ENCODE measurements around the gene ACACA. TPM values are rescaled to one million over a fixed set of nuclear protein-coding genes. Genes with fewer than 3 reads are reported as not detected.

Gene ACACA
- polyA plus RNA-seq, 1 experiment = 57.9 TPM

DNA sequence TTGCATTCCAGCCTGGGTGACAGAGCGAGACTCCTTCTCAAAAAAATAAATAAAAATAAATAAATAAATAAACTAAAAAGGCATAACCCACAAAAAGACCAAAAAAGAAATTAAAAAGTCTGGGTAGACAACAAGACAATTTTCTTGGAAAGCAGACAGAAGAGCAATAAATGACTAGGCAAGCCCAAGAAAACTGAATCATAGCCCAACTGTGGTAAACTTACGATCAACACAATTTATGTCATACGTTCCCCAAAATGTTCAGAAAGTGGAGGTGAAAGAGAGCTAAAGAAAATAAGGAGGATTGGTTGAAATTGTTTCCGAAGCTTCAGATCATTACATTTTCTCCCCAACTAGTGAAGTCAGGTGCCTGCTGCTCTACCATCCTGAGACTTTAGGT is 62.1 kb downstream of the ACACA start:
- TF ChIP-seq, protein P1, sequence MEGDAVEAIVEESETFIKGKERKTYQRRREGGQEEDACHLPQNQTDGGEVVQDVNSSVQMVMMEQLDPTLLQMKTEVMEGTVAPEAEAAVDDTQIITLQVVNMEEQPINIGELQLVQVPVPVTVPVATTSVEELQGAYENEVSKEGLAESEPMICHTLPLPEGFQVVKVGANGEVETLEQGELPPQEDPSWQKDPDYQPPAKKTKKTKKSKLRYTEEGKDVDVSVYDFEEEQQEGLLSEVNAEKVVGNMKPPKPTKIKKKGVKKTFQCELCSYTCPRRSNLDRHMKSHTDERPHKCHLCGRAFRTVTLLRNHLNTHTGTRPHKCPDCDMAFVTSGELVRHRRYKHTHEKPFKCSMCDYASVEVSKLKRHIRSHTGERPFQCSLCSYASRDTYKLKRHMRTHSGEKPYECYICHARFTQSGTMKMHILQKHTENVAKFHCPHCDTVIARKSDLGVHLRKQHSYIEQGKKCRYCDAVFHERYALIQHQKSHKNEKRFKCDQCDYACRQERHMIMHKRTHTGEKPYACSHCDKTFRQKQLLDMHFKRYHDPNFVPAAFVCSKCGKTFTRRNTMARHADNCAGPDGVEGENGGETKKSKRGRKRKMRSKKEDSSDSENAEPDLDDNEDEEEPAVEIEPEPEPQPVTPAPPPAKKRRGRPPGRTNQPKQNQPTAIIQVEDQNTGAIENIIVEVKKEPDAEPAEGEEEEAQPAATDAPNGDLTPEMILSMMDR (IDR thresholded peaks at IDR 0.05; ENCODE audit: low read depth, low read length) = no peak
- Histone ChIP-seq H3K27ac (ENCODE audit: low read depth, low read length) (no peak overlapping the region), H3K27me3 (ENCODE audit: control insufficient read depth, insufficient read depth, low read length) (no peaks in the 10 kb centered on the region), H3K9me3 (ENCODE audit: control insufficient read depth, insufficient read depth, low read length) (peaks cover 7% of the 10 kb centered on the region; the same call in 1 of the 2 replicates), H3K4me3 (ENCODE audit: low read depth, low read length) (no peak overlapping the region)
- no peak for DNase-seq (ENCODE audit: low read depth, low spot score)
- POLR2A ChIA-PET = no interaction called here
- CTCF ChIA-PET = no interaction called here

DNA sequence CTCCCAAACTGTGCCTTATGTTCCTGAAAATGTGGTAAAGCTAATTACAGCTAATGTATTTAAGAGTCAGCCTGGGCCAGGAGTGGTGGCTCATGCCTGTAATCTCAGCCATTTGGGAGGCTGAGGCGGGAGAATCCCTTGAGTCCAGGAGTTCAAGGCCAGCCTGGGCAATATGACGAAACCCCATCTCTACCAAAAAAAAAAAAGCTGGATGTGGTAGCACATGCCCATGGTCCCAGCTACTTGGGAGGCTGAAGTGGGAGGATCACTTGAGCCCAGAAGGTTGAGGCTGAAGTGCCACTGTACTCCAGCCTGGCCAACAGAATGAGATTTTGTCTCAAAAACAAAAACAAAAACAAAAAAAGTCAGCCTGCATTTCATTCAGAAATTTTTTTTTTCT is 64.0 kb downstream of the ACACA start:
- ChIA-PET CTCF (interaction anchor here (0.6 to 1.5 kb wide), 3 partner anchors 10 to 31 kb away, joined by 4 to 6 read pairs (median 5); no protein-coding TSS in a partner anchor), POLR2A (interaction anchor here (0.6 kb wide), 1 partner anchor 266 kb away, joined by 4 read pairs; no protein-coding TSS in a partner anchor)
- no peaks in the 10 kb centered on the region for H3K27me3 ChIP-seq (ENCODE audit: control insufficient read depth, insufficient read depth, low read length)

DNA sequence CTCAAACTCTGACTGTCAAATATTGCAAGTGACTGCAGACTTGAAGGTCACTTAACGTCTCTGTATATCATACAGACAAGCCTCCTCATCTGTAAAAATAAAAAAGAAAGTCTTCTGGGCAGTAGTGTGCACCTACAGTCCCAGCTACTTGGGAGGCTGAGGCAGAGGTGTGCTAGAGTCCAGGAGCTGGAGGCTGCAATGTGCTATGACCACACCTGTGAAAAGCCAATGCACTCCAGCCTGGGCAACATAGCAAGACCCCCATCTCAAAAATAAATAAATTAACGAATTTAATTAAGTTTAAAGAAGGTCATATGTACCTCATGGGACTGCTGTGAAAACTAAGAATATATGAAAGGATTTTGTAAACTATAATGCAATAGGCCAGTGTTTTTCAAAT is 65.8 kb downstream of the ACACA start:
- TF ChIP-seq, protein P1 (IDR thresholded peaks at IDR 0.05; ENCODE audit: low read depth, low read length) = no peak
- H3K27me3 ChIP-seq (ENCODE audit: control insufficient read depth, insufficient read depth, low read length) = no peaks in the 10 kb centered on the region
- no peak overlapping the region for H3K4me3 ChIP-seq (ENCODE audit: low read depth, low read length)
- POLR2A ChIA-PET = no interaction called here
- no peak overlapping the region for H3K27ac ChIP-seq (ENCODE audit: low read depth, low read length)
- CTCF ChIA-PET = interaction anchor here (2.2 kb wide), 1 partner anchor 33 kb away, joined by 10 read pairs; no protein-coding TSS in a partner anchor
- no peaks in the 10 kb centered on the region for H3K9me3 ChIP-seq (ENCODE audit: control insufficient read depth, insufficient read depth, low read length)
- no peak for DNase-seq (ENCODE audit: low read depth, low spot score)

More for the DNA sequence above, 64.0 kb downstream of the ACACA start:
- TF ChIP-seq, protein P1 (IDR thresholded peaks at IDR 0.05; ENCODE audit: low read depth, low read length) = no peak
- no peak for DNase-seq (ENCODE audit: low read depth, low spot score)
- H3K9me3 ChIP-seq (ENCODE audit: control insufficient read depth, insufficient read depth, low read length) = peaks cover 7% of the 10 kb centered on the region; the same call in 1 of the 2 replicates
- H3K27ac ChIP-seq (ENCODE audit: low read depth, low read length) = no peak overlapping the region
- no peak overlapping the region for H3K4me3 ChIP-seq (ENCODE audit: low read depth, low read length)

DNA sequence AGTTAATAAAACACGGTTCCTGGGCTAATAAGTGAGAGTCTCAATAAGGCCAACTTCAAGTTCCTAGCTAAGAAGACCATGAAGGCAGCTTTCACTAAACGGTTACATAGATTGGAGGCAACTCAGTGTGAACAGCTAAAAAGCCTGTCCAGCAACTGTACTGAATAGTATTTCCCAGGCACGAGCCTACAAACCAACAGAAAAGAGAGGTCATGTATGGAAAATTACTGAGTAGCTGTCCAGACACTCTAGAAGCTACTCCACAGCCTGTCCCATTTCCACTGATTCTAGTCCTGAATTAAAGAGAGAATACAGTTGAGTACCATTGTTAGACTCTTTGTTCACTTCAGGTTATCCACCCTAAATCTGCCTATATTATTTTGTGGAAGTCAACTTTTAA is 67.3 kb downstream of the ACACA start:
- no peak for DNase-seq (ENCODE audit: low read depth, low spot score)
- POLR2A ChIA-PET = no interaction called here

DNA sequence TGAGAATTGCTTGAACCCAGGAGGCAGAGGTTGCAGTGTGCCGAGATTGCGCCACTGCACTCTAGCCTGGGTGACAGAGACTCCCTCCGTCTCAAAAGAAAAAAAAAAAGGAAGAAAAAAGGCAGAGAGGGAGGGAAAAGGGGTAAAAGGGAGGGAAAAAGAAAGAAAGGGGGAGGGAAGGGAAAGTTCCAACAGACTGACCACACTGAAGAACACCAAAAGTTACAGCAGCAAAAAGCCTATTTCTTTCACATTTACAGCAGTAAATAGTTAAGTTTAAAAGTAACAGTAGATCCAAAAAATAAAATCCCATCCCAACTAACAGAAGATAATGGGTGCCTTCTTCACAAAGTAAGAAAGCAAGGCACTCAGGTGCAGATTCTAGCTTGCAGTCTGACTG is 67.8 kb downstream of the ACACA start:
- Histone ChIP-seq H3K9me3 (ENCODE audit: control insufficient read depth, insufficient read depth, low read length) (no peaks in the 10 kb centered on the region), H3K27ac (ENCODE audit: low read depth, low read length) (no peak overlapping the region), H3K27me3 (ENCODE audit: control insufficient read depth, insufficient read depth, low read length) (no peaks in the 10 kb centered on the region), H3K4me3 (ENCODE audit: low read depth, low read length) (no peak overlapping the region)
- no peak for DNase-seq (ENCODE audit: low read depth, low spot score)
- CTCF ChIA-PET = interaction anchor here (2.2 kb wide), 1 partner anchor 35 kb away, joined by 10 read pairs; no protein-coding TSS in a partner anchor
- POLR2A ChIA-PET = no interaction called here
- TF ChIP-seq, protein P1 (IDR thresholded peaks at IDR 0.05; ENCODE audit: low read depth, low read length) = no peak

More for the DNA sequence above, 67.3 kb downstream of the ACACA start:
- Histone ChIP-seq H3K27ac (ENCODE audit: low read depth, low read length) (no peak overlapping the region), H3K4me3 (ENCODE audit: low read depth, low read length) (no peak overlapping the region), H3K27me3 (ENCODE audit: control insufficient read depth, insufficient read depth, low read length) (no peaks in the 10 kb centered on the region), H3K9me3 (ENCODE audit: control insufficient read depth, insufficient read depth, low read length) (no peaks in the 10 kb centered on the region)
- TF ChIP-seq, protein P1 (IDR thresholded peaks at IDR 0.05; ENCODE audit: low read depth, low read length) = no peak
- CTCF ChIA-PET = interaction anchor here (1.0 to 2.2 kb wide), 2 partner anchors 34 to 100 kb away, joined by 3 to 10 read pairs; no protein-coding TSS in a partner anchor

All from AG04450 (cell line).